ENCODE results near the gene F5.

- TF ChIP-seq, protein P1, sequence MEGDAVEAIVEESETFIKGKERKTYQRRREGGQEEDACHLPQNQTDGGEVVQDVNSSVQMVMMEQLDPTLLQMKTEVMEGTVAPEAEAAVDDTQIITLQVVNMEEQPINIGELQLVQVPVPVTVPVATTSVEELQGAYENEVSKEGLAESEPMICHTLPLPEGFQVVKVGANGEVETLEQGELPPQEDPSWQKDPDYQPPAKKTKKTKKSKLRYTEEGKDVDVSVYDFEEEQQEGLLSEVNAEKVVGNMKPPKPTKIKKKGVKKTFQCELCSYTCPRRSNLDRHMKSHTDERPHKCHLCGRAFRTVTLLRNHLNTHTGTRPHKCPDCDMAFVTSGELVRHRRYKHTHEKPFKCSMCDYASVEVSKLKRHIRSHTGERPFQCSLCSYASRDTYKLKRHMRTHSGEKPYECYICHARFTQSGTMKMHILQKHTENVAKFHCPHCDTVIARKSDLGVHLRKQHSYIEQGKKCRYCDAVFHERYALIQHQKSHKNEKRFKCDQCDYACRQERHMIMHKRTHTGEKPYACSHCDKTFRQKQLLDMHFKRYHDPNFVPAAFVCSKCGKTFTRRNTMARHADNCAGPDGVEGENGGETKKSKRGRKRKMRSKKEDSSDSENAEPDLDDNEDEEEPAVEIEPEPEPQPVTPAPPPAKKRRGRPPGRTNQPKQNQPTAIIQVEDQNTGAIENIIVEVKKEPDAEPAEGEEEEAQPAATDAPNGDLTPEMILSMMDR (IDR thresholded peaks at IDR 0.05): no peak
- no peak for TF ChIP-seq POLR2A (IDR thresholded peaks at IDR 0.05)
Measured at GRCh38 chr1:169595764-169596711, 9.8 kb upstream of the F5 start.

All from lower leg skin (tissue), 3 donors.